GM18526 (cell line): ENCODE results near the gene RARS2.

Experiments
- POLR2A ChIP-seq: IDR thresholded peaks from 3 replicates; pipeline ENCODE4 v1.6.1; 2011; ENCODE audit not compliant: insufficient read length; ENCODE audit errors: extremely low read depth

Gene RARS2

DNA sequence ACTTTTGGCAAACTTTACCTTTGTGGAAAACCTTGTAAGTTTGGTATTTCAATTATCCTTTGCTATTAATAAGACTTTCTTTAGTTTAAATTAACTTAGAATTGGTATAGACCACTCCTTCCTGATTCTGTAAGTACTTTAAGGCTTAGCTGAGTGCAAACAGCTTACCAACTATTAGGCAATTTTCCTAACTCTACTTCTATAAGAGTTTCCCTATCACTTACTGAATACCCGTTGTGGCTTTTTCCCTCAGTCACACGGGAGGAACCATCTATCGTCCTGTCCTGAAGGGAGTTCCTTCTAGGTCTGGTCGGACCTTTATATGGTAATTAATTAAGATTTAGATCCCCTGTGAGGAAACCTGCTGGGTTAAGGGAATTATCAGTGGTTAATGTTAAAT, 107.4 kb downstream of the RARS2 start:
- no peak for TF ChIP-seq POLR2A

DNA sequence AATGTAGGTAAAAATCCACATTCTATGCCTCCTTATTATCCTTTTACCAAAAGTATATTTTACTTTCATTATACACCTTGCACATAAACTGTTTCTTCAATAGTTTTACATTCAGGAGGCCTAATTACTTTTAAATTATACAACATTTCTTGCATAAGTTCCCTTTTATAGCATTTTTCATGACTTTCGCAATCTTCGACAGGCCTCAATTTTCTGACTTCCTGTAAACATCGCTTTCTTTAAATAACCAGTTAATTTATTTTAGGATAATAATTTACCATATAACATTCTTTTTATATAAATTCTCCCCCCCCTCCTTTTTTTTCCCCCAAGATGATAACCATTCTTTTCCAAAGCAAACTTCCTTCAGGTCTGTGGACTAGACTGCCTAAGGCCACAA, 107.9 kb downstream of the RARS2 start:
- no peak for TF ChIP-seq POLR2A

DNA sequence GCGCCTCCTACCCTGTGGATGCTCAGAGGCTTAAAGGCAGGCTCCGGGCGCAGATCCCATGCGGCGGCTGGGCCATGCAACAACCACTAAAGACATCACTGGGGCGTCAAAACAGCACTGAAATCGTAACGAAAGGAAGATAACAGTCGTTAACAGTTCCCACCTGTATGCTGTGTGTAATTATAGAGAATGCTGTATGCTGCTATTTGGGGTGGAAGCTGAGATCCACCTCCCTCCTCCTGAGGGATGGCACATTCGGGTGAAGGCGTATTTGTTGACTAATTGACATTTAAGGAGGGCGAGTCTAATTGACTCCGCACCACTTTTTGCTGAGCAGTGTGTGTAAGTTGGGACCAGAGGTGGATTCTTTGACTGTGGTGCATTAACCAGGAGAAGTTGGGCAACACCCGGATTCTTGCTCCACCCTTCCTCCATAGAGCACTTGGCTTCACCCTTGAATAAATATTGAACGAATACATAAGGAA, 116.3 kb downstream of the RARS2 start:
- no peak for TF ChIP-seq POLR2A

DNA sequence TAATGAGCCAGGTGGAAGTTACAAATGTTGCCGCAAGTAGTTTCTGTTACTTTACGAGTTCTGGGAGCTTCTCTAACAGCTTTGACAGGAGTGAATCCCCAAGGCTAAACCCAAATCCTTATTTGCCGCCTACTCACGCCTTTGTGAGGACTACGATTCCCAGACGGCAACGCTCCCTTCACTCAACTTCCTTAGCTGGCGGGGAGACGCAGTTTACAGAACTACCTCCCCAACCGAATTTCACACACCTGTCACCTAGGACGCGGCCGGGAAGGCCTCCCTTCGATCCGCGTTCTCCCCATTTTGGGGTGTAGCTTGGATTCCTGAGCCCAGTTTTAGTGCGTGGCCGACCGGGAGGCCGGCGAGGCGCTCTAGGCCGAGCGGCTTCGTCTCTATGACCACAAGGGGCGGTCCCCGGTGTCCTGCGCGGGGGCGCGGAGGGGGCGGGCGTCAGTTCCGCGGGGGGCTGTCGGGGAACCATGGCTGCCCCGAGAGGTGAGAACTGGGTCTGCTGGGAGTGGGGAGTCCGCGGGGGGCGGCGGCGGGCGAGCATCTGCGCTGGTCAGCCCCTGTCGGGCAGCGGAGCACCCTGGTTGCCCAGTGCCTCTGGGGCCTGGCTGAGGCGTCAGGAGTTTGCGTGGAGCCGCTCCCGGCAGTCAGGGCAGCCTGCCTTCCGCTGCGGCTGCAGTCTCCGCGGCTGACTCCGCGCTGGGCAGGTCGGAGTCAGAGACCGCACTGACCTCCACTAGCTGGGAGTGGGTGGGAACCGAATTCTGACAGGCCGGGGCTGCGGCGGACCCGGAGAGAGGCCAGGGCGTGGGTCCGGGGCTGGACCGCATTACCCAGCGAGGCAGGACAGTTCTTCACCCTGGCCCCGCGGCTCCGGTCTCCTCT, 117.0 kb downstream of the RARS2 start, which contains the start of gene SLC35A1:
SLC35A1 (plus strand) TSS at position 450 of the 894 bp plus-strand sequence; CDS start at position 480, 30 bp downstream.
- TF ChIP-seq POLR2A: peak; percentile 62

DNA sequence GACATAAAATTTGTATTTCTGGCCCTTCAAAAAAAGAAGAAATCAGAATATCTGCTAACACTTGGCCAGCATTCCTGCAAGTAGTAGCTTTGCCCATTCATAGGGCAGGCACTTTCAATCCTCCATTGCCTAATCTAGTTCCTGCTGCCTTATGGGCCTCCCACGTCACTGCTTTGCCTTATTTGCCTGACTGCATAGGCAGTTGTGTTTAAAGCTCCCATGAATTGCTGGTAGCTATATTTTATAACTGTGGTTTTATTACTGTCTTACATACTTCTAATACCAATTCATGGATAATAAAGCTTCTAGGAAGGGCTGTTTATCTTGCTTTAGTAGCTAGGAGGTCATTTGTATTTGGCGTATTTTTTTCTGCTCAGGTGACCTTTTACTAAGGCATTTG, 124.7 kb downstream of the RARS2 start:
- no peak for TF ChIP-seq POLR2A
